Caco-2 (cell line): ENCODE results near the gene PKDREJ. TPM values are rescaled to one million over a fixed set of nuclear protein-coding genes. Genes with fewer than 3 reads are reported as not detected.

Experiments used
- BruUV-seq: library from RNA; stranded (reverse); fragments of 400-500 nt; replicated peaks from 2 replicates; lab custom pipeline; 2021; lab: Mats Ljungman, UMichigan
- CTCF ChIA-PET: fragments of 300-600 bp; sonication (Branson Sonifier 250); formaldehyde crosslinking; loops from one replicate; lab custom pipeline; 2022; ENCODE audit warnings: antibody characterized with exemption; lab: Charles Lee
- POLR2A ChIA-PET: fragments of 300-600 bp; sonication (Branson Sonifier 250); formaldehyde crosslinking; loops from one replicate; lab custom pipeline; 2022; ENCODE audit warnings: antibody characterized with exemption; lab: Charles Lee
- DNase-seq, 2 experiments: peaks; one replicate each; pipeline versions ENCODE4 v3.0.0 to v3.0.0-alpha.2; 2020 to 2022
- H3K27me3 ChIP-seq: replicated peaks from 2 replicates; pipeline ENCODE4 v1.6.0; 2011; ENCODE audit warnings: low read length; ENCODE audit not compliant: control insufficient read depth, insufficient read depth
- H3K36me3 ChIP-seq: 2 replicates; pipeline ENCODE4 v1.5.1; 2011; ENCODE audit warnings: low read length; ENCODE audit not compliant: control insufficient read depth, insufficient read depth
- H3K4me1 ChIP-seq: fragments of 250-450 bp; sonication (Bioruptor Pico); 2 replicates; pipeline ENCODE4 v1.5.1; 2020; ENCODE audit warnings: mild to moderate bottlenecking
- H3K4me3 ChIP-seq: 2 replicates; pipeline ENCODE4 v1.5.1; 2011; ENCODE audit warnings: low read depth, mild to moderate bottlenecking, control low read depth, low read length
- H3K9me3 ChIP-seq: fragments of 250-450 bp; sonication (Bioruptor Pico); 2 replicates; pipeline ENCODE4 v1.5.1; 2020; ENCODE audit warnings: mild to moderate bottlenecking, moderate library complexity
- H3K27ac Mint-ChIP-seq: one replicate; pipeline ENCODE4 v1.8.0; 2022; ENCODE audit warnings: mixed read lengths; ENCODE audit not compliant: unreplicated experiment
- H3K27me3 Mint-ChIP-seq: one replicate; pipeline ENCODE4 v1.8.0; 2022; ENCODE audit warnings: mixed read lengths; ENCODE audit not compliant: insufficient read depth, unreplicated experiment
- H3K36me3 Mint-ChIP-seq: one replicate; pipeline ENCODE4 v1.8.0; 2022; ENCODE audit warnings: mild to moderate bottlenecking, mixed read lengths; ENCODE audit not compliant: insufficient read depth, unreplicated experiment
- H3K4me1 Mint-ChIP-seq: one replicate; pipeline ENCODE4 v1.8.0; 2022; ENCODE audit warnings: low read depth, mixed read lengths; ENCODE audit not compliant: unreplicated experiment
- H3K4me3 Mint-ChIP-seq: one replicate; pipeline ENCODE4 v1.8.0; 2022; ENCODE audit warnings: mild to moderate bottlenecking, moderate library complexity, mixed read lengths; ENCODE audit not compliant: unreplicated experiment
- H3K9me3 Mint-ChIP-seq: one replicate; pipeline ENCODE4 v1.8.0; 2022; ENCODE audit warnings: mixed read lengths; ENCODE audit not compliant: unreplicated experiment
- CTCF ChIP-seq, 2 experiments: fragments of 200-600 bp in 1 of 2; IDR thresholded peaks; 1 replicate in 1 of 2; 2 replicates in 1 of 2; pipeline versions ENCODE4 v1.5.1 to v1.8.0; 2011 to 2022; ENCODE audit warnings: antibody characterized with exemption in 1 of 2, control low read depth in 1 of 2, inconsistent platforms in 1 of 2, low read depth in 1 of 2, low read length in 1 of 2, mild to moderate bottlenecking in 1 of 2, moderate library complexity in 1 of 2; ENCODE audit not compliant: insufficient read depth in 1 of 2, severe bottlenecking in 1 of 2, unreplicated experiment in 1 of 2
- intact Hi-C: fragments of 100-400 bp; cut with micrococcal nuclease; formaldehyde crosslinking; loops from one replicate; pipeline ENCODE4 v1.10.0; 2022; ENCODE audit not compliant: unreplicated experiment
- total RNA-seq: library from RNA; stranded (reverse); gene quantifications from 2 replicates; pipeline ENCODE4 v1.2.3, GENCODE V29; 2022

Gene PKDREJ
- total RNA-seq, 1 experiment from 2014 or later, result not detected

GRCh38 chr22:46224044-46224897, 38.9 kb downstream of the PKDREJ start:
- no peak for DNase-seq
- no peaks in the 10 kb centered on the region for H3K27me3 Mint-ChIP-seq
- peaks cover 9% of the 10 kb centered on the region for H3K9me3 Mint-ChIP-seq
- no peak overlapping the region for H3K27ac Mint-ChIP-seq
- no peaks in the 10 kb centered on the region for H3K9me3 ChIP-seq
- no TSS peak for BruUV-seq
- no peaks in the 10 kb centered on the region for H3K4me1 Mint-ChIP-seq
- H3K36me3 Mint-ChIP-seq, result peaks cover 11% of the 10 kb centered on the region
- H3K4me3 Mint-ChIP-seq, result no peak overlapping the region
- no peaks in the 10 kb centered on the region for H3K4me1 ChIP-seq
- no peaks in the 10 kb centered on the region for H3K36me3 ChIP-seq
- ChIA-PET POLR2A (no interaction called here), CTCF (no interaction called here)
- H3K27me3 ChIP-seq, result no peaks in the 10 kb centered on the region
- TF ChIP-seq CTCF (IDR thresholded peaks at IDR 0.05; ENCODE audit: insufficient read depth in 1 of 2, low read depth in 1 of 2, low read length in 1 of 2, severe bottlenecking in 1 of 2, unreplicated experiment in 1 of 2), result no peak
- no peak overlapping the region for H3K4me3 ChIP-seq
- intact Hi-C loops, result no loop called here

DNA sequence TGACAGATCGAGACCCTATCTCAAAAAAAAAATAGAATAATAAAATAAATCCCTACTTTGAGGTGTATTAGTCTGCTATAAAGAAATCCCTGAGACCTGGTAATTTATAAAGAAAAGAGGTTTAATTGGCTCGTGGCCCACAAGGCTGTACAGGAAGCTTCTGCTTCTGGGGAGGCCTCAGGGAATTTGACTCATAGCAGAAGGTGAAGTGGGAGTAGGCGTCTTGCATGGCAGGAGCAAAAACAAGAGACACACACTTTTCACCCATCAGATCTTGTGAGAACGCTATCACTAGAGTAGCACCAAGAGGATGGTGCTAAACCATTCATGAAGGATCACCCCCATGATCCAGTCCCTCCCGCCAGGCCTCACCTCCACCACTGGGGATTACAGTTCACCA, 42.2 kb downstream of the PKDREJ start:
- no peak overlapping the region for H3K27ac Mint-ChIP-seq
- H3K36me3 Mint-ChIP-seq, result peaks cover 9% of the 10 kb centered on the region
- CTCF ChIA-PET, result no interaction called here
- intact Hi-C loops, result no loop called here
- no peaks in the 10 kb centered on the region for H3K36me3 ChIP-seq
- H3K9me3 ChIP-seq, result no peaks in the 10 kb centered on the region
- no peaks in the 10 kb centered on the region for H3K27me3 ChIP-seq
- H3K4me1 ChIP-seq, result no peaks in the 10 kb centered on the region
- H3K4me3 ChIP-seq, result no peak overlapping the region
- no peak overlapping the region for H3K4me3 Mint-ChIP-seq
- no peak for TF ChIP-seq CTCF (IDR thresholded peaks at IDR 0.05; ENCODE audit: insufficient read depth in 1 of 2, low read depth in 1 of 2, low read length in 1 of 2, severe bottlenecking in 1 of 2, unreplicated experiment in 1 of 2)
- H3K9me3 Mint-ChIP-seq, result peaks cover 5% of the 10 kb centered on the region
- no peaks in the 10 kb centered on the region for H3K4me1 Mint-ChIP-seq
- no TSS peak for BruUV-seq
- H3K27me3 Mint-ChIP-seq, result no peaks in the 10 kb centered on the region
- DNase-seq, result no peak
- POLR2A ChIA-PET, result no interaction called here

DNA sequence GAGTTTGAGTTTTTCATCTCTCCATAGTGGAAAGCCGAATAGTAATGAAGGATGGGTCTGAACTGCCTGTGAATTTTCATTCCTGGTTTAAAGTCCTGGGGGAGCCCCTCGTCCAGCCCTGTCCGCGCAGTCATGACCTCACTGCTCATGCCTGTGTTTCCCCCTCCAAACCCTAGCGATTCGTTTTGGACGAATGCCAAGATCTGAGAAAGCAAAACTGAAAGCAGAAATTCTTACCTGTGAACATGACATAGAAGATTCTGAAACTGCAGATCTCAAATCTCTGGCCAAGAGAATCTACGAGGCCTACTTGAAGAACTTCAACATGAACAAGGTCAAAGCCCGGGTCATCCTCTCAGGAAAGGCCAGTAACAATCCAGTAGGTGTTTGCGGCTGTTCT, 43.5 kb downstream of the PKDREJ start:
- no peaks in the 10 kb centered on the region for H3K9me3 Mint-ChIP-seq
- H3K9me3 ChIP-seq, result no peaks in the 10 kb centered on the region
- no peaks in the 10 kb centered on the region for H3K27me3 ChIP-seq
- H3K27me3 Mint-ChIP-seq, result no peaks in the 10 kb centered on the region
- no peak for DNase-seq
- no peak overlapping the region for H3K27ac Mint-ChIP-seq
- ChIA-PET POLR2A (no interaction called here), CTCF (no interaction called here)
- no peak overlapping the region for H3K4me3 Mint-ChIP-seq
- TF ChIP-seq CTCF (IDR thresholded peaks at IDR 0.05; ENCODE audit: insufficient read depth in 1 of 2, low read depth in 1 of 2, low read length in 1 of 2, severe bottlenecking in 1 of 2, unreplicated experiment in 1 of 2), result no peak
- H3K4me1 Mint-ChIP-seq, result no peaks in the 10 kb centered on the region
- H3K4me3 ChIP-seq, result no peak overlapping the region
- peaks cover 5% of the 10 kb centered on the region for H3K36me3 Mint-ChIP-seq
- no TSS peak for BruUV-seq
- H3K36me3 ChIP-seq, result no peaks in the 10 kb centered on the region
- intact Hi-C loops, result no loop called here
- no peaks in the 10 kb centered on the region for H3K4me1 ChIP-seq
